ENCODE measurements around the gene MAFB.
A peak's percentile ranks its signal among the peaks of the same experiment; 100 is the strongest.

MAFB gene

DNA sequence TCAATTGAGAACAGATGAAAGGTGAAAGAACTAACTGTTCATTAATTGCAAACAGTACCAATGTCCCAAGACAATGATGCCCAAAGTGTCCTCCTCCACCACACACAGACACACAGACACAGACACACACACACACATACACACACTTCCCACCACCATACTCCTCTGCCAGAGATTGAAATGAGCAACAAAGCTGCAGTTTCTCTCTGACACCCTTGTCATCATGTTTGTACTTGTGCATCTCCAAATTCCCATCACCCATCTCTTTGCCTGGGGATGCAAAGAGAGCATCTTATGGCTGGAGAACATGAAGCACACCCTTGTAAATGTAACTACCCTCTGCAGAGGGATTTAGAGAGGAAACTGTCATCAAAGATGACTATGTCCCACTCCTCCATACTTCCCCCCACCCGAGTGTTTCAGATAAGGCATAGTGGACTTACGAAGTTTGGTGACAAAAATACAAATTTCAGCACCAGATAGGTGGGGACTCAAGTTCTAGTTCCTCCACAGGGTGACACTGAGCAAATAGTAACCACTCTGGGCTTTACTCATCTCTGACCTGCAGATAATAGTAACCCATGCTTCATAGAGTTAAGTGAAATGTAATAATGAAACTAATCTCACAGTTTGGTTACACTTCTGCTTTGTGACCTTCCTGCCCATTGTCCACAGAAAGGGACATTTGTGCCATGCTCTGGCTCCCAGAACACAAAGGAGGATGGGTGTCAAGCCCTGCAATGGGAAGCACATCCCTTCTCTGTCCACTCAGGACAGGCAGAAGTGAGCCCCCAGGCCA is 8.7 kb downstream of the MAFB start:
- no peak for DNase-seq

DNA sequence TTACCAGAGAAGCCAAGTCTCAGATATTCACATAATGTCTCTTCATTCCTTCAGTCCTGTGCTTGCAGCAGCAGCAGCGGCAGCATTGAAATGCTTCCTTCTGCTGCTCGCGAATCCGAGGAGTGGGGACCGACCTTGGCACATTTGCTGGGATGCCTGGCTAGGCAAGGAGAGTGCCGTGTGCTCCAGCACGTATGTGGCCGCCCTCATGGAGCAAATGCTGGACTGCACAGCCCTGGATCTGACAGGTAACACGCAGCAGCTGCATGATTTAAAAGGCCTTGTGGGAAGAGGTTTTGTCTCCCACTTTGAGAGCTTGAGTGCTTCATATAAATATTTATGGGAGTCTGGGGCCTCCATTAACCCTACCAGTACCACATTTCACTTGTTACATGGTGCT is 9.9 kb downstream of the MAFB start:
- peak; percentile 68 for DNase-seq

DNA sequence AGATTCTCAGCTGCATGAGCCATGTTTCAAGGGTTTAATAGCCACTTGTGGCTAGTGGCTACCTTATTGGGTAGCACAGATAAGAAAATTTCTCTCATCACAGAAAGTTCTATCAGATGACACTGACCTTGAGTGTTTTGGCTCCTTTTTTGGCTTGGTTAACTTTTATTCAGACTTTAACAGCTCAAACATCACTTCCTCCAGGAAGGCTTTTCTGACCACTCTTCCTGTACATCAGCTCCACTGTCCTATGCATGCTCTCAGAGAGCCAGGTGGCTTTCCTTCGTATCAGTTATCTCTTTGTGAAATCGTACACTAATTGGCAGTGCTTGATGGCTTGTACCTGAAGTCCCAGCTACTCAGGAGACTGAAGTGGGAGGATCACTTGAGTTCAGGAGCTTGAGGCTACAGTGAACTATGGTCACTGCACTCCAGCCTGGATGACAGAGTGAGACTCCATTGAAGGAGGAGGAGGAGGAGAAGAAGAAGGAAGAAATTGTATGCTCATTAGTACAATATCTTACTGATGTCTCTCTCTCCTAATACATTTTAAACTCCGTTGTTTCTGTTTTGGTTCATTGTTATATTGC is 10.7 kb downstream of the MAFB start:
- no peak for DNase-seq

DNA sequence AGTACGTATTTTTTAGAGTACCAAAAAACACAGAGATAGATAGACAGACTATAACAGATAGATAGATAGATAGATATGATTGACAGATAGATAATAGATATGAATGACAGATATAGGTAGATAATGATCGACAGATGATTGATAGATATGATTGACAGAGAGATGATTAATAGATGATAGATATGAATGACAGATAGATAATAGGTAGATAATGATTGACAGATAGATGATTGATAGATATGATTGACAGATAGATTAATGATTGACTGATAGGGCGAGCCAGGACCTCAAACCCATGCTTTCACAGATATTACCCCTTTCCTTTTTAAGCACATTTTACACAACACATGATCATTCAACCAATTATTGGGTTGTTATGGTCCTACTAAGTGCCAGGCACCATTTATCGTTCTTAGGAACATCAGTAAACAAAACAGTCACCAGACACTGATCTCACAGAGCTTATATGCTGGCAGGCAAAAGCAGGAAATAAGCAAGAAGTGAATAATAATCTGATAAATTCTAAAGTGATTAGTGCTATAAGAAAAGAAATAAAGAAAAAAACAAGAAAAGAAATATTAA is 11.6 kb downstream of the MAFB start:
- DNase-seq: no peak

DNA sequence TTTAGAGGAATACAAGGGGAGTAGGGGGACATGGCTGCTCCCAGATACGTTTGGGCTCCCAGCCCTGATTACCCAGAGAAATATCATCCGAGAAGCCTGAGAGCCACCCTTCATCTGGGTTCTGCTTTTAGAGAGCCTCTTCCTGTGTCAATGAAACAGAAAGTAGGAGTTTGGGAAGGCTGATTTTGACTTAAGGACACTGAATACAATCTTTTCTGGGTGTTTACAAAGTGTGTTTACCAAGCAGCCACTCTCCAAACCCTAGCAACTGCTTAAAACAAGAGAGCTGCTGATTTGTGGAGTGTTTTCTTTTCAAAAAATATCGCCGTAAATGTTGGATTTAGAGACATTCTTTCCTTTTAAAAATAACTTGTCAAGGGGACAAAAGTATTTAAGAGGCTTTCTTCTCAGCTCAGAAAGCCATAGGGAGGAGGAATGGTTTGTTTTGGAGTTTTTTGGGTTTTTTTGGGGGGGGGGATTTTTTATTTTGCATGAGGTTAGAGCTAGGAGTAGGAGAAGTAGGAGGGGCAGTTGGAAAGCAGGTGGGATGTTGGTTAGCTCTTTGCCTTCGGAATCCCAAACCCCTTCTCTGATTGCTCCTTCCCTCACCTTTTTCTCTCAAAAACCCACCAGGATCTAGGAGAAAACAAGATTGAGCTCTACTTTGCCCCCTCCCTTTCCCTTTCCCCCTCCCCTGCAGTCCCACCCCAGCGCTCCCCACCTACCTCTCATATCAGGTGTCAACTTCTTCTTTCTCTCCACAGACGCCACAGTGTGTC is 12.4 kb downstream of the MAFB start:
- DNase-seq: no peak

DNA sequence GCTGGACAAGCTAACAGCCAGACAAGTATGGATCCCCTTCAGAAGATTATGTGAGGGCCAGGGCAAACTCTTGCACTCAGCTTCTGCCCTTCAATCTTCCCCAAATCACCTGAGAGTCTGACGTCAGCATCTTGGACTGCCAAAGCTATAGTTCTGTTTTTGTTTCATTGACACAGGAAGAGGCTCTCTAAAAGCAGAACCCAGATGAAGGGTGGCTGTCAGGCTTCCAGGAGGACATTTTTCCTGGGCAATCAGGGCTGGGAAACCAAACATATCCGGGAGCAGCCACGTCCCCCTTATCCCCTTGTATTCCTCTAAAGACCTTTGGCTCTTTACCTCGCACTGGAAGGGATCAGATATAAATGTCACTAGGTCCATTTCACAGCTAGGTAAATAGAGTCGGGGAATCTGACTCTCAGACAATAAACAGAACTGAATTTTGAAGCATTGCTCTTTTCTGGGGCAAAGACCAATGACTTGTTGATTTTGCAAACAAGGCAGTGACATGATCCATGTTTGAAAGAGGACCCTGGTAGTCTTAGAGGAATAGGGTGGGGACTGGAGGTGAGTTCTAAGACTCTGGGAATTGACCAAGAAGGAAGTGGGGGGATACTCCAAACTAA is 13.3 kb downstream of the MAFB start:
- DNase-seq: no peak

DNA sequence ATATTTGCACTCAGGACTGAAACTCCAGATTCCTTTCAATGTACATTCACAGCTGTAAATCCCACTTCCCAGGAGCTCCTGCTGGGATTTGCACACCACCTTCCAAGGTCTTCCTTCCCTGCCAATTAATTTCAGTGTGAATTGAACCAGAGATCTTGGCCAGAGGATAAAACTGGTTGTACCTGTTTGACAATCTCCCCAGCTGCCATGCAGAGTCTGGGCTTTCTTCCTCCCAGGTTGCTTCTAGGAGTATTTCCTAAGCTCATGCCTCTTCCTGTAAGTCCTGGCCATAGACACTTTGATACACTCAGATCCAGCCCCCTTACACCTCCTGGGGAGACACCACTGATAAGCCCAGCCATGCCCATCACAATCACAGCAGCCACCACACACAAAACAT is 15.6 kb downstream of the MAFB start:
- no peak for DNase-seq

DNA sequence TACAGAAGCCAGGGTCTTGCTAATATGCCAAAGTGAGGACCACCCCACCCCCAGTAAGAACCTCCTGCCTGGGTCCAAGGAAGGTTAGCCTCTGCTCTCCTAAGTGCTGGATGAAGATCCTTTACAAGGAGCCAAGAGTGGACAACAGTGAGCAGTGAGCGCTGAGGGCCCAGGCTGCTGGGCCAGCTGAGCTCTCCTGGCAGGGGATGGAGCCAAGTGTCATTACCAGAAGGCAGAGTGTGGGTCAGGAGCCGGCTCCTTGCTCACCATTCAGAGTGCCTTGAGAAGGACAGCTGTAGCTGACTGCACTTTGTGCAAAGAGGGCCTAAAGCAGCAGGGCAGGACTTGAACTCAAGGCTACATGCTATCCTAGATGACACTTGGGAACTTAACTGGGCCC is 16.9 kb downstream of the MAFB start:
- no peak for DNase-seq

DNA sequence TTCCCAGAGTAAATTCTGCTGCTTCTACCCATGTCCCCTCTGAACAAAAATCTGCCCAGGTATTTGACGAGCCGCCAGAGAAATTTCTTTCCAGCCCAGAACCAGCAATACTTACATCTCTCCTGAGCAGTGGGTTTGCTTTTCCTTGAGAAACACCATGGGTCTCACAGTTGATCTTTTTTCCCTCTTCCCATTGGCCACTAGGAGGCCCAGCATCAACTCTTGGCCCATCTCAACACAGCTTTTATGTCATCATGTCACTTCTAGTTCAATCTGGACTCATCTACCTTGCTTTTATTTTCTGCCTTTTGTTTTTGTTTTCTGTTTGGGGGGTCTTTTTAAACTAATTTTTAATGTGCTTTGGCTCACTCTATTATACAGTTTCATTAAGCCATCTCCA is 18.8 kb downstream of the MAFB start:
- DNase-seq: no peak

DNA sequence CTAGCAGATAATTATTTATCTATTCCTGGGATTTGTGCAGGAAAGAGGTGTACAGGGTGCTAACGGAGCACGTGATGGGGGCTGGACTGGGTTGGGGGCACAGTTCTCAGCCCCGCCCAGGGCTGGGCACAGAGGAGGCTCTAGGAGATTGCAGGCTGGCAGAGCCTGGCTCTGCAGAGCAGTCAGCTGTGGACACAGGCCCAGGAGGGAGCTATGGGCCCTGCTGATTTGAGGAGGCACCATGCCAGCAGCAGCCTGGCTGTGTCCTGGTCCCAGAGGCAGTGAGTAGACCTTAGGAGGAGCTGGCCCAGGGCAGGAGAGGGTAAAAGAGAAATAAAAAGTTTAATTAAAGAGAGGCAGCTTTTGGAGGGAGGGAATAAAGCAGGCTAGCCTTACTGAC is 19.3 kb downstream of the MAFB start:
- no peak for DNase-seq

DNA sequence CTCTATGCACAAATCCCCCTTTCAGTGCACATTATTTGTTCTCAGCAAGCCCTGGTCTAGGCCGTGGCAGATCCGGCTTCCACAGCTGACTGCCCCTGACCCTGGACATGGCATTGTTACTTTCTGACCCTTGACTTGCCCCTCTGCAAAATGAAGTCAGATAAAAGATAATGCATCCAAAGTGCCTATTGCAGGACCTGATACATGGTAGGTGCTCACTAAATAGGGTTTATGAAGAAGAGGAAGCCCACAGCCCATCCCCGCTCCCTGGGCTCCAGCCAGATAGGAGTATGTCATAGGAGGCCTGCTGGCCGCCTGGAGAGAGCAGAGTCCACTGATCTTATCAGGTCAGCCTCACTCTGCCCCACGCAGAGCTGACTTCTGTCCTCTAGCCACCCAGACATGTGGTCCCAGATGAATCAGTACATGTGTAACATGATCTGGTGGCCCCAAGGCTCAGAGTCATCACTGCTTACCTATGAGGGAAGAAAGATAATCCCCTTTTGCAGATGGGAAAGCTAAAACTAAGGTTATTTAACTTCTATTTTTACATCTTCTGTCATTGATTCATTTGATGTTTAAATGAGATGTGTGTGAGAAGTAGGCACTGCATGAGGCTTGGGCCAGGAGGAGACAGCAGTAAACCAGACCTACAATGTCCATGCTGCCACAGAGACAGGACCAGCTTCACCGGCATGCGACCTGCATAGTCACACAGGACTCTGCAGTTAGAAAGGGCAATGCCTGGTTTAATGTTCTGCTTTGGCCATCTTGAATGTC is 20.4 kb downstream of the MAFB start:
- no peak for DNase-seq

DNA sequence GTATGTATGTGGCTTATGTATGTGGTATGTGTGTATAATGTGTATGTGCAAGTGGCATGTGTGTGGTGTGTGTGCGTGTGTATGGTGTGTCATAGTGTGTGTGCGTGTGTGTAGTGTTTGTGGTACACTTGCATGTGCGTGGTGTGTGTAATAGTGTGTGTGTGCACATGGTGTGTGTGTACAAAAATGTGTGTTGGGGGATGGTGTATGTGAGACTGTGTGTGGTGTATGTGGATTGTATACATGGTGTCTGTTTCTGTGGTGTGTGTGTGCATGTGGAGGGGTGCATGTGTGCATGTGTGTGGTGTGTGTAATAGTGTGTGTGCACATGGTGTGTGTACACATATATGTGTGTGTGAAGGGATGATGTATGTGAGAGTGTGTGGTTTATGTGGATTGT is 21.5 kb downstream of the MAFB start:
- no peak for DNase-seq

DNA sequence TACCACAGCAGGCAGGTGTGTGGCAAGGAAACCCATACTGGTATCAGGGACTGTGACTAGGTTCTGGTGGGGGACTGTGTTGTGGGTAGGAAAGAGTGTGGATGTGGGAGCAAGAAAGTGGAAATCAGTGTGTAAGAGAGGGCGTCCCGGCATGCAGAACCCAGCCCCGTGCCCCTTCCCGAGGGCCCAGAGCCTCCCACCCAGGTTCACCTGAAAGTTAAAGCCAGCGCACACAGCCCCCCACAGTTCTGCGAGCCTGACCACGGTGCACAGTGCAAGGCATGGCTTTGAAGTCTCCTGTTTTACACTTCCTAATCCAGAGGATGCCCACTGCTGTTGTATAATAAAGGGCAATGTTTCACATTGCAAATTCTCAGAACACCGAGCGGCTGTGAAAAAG is 22.7 kb downstream of the MAFB start:
- no peak for DNase-seq

DNA sequence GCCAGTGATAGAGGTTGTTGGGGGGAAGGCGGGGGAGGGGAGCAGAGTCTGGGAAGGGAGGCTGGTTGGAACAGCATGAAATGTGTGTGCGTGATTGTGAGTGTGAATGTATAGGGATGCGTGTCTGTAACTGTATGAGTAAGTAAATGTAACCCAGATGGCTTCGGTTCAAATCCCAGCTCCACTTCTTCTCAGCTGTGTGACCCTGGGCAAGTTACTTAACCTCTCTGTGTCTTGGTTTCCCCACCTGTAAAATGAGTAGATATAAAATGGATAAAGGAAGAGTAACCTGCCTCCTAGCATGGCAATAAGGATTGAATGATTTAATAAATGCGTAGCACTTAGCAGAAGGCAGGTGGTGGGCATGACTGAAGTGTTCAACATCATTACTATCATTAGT is 24.1 kb downstream of the MAFB start:
- DNase-seq: no peak

DNA sequence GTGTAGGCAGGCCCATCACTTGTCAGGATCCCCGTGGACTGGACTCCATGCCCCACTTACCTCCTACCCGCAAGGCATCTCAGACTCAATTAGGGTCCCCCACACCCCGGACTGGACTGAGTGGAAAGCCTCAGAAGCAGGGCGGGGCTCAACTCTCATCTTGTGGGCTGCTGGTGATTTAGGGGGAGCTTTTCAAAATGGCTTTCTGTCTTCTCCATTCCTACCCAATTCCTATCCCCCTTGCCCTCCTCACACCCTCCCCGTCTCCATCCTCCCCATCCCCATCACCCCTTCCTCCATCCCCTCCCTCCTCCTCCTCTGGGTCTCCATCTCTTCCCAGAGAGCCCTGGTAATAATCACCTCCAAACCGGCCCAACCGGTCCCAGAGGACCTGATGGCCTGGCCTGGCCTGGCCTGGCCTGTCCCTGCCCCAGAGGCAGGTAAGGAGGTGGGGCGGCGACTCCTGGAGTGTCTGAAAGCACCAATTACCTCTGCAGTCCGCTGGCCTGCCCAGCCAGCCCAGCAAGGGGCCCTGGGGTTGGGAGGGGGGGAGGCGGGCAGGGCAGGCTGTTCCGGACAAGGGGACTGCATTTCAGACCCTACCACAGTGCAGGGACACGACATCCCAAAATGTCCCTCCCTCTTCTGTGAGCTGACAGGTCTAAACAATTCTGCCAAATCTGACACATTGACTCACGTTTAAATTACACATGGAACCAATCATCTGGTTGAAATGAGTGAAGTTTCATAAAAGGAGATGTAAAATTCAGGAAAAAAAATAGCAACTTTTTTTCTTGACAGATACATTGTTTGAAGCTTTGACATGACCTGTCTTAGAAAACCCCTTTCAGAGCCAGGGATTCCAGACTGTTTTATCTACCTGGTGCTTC is 24.8 kb downstream of the MAFB start:
- no peak for DNase-seq

DNA sequence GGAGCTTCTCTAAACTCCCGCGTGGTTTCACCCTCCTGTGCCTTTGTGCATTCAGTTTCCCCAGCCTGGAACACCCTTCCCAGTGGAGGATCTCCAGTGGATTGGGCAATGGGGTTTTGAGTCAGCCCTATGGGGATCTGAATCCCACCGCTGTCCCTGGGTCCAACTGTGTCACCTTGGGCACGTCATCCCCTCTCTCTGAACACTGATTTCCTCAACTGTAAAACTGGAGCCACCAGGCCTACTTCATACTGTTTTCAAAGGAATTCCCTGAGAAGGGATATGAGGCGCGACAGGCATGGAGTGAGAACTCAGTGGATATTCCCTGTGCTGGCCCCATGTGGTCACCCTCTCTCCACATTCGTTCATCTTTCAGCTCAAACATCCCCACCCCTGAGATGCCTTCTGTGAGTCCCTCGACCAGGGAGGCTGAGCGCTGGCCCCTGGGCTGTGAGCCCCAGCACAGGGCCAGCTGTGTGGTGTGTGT is 25.7 kb downstream of the MAFB start:
- DNase-seq: no peak

DNA sequence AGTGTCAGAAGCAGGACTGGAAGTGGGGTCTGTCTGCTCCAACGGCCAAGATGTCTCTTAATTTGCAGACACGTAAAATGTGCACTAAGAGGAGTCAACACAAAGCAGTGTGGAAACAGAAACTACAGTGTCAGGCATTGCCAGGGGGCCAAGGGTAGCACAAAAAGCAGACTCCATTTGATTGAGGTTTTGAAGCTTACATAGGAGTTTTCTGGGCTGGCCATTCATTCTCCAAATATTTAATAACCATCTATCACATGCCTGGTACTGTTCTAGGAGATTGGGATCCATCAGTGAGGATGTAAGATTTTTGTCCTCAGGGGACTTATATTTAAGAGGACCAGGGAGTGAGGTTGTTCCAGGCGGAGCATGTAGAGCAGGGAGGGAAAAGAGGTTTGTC is 29.5 kb downstream of the MAFB start:
- no peak for DNase-seq

DNA sequence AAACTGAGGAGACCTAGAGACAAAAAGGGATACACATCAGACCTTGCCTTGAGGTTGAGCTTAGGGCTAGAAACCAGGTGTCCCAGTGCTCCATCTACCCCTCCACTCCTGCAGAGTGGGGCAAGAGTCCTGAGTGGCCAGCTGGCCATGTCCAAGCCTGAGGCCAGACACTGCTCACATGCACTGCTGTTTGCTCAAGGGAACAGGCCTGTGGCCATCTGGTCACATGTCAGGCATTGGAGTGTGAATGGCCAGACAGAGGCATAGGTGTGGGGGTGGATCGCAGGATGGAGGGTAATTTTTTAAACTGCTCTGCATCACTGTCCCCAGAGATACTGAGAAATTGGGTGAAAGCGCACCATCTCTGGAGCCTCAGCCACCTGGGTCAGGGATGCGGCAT is 30.5 kb downstream of the MAFB start:
- no peak for DNase-seq

DNA sequence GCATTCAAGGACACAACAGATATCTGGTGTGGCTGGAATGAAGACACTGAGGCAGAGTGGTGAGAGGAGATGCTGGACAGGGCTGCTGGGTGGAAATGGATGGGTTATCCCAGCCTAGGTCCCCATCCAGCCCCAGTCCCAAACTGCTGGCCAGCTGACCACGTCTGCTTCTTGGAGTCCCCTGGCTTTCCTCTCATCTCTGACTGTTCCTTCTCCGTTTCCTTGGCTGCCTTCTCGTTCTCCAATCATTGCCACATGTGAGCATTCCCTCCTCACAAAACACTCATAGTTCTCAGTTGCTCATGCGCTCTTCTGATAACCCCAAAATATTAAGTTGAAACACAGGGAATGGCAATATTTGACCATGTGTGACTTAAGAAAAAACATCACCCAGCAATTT is 31.5 kb downstream of the MAFB start:
- DNase-seq: no peak

DNA sequence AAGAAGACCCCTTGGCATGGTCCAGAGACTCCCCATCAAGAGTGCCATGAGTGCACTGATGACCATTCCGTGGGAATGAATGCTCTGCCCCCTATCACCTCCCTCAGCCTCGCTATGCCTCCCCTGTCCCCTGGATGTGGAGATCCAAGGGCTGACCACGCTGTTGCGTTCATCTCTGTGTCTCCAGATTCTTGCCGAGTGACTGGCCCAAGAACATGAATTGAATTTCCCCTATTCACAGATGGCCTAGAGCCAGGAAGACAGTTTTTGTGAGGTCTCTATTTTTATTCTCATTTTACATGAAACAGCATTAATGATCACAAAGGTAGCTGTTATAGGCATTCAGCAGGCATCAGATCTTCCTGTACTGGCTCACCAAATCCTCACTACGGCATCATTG is 33.6 kb downstream of the MAFB start:
- no peak for DNase-seq

DNA sequence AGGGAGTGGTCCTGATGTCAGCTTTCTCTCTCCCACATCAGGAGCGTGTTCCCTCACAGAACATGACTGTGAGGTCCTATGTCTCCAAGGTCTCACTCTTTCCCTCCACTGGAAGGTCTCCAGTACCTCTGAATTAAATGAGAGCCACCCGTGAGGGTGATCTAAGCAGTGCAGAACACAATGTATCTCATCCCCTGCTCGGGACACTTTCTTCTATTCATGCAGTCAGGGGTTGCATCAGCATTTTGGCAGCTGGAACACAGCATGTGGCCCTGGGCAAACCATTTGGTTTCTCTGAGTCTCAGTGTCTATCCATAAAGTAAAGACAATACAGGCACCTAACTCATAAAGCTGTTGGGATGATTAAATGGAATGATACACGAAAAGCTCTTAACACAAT is 34.2 kb downstream of the MAFB start:
- DNase-seq: no peak

Measured in eye (tissue), 1 donor.